Astrocyte of the hippocampus (primary cell): Measurements from ENCODE around the gene IFT43.

ENCODE experiments used
- DNase-seq: peaks from one replicate; pipeline ENCODE4 v3.0.0; 2011; ENCODE audit warnings: low read depth, low spot score

Gene IFT43

GRCh38 chr14:76015191-76015590, 29.6 kb downstream of the IFT43 start:
- peak; percentile 16 for DNase-seq

- peak; percentile 35 for DNase-seq
Measured at GRCh38 chr14:76015668-76016067, 30.1 kb downstream of the IFT43 start.

- DNase-seq: no peak
Measured at GRCh38 chr14:76019676-76020075, 34.1 kb downstream of the IFT43 start.

- DNase-seq: no peak
Measured at GRCh38 chr14:76022991-76023390, 37.4 kb downstream of the IFT43 start.

GRCh38 chr14:76023757-76024156, 38.2 kb downstream of the IFT43 start:
- DNase-seq: no peak

- DNase-seq: no peak
Measured at GRCh38 chr14:76024211-76024907, 38.8 kb downstream of the IFT43 start.

- no peak for DNase-seq
Measured at GRCh38 chr14:76034566-76034965, 49.0 kb downstream of the IFT43 start.

GRCh38 chr14:76040704-76041103, 55.1 kb downstream of the IFT43 start:
- no peak for DNase-seq

- DNase-seq: no peak
Measured at GRCh38 chr14:76045773-76046172, 60.2 kb downstream of the IFT43 start.

- no peak for DNase-seq
Measured at GRCh38 chr14:76050250-76050649, 64.7 kb downstream of the IFT43 start.

- peak; percentile 76 for DNase-seq
Measured at GRCh38 chr14:76050797-76051392, 65.3 kb downstream of the IFT43 start.

- no peak for DNase-seq
Measured at GRCh38 chr14:76051717-76052465, 66.3 kb downstream of the IFT43 start.

- DNase-seq: no peak
Measured at GRCh38 chr14:76053572-76054355, 68.2 kb downstream of the IFT43 start.

GRCh38 chr14:76055330-76055729, 69.8 kb downstream of the IFT43 start:
- DNase-seq: no peak

- DNase-seq: peak; percentile 7
Measured at GRCh38 chr14:76056128-76056527, 70.6 kb downstream of the IFT43 start.

GRCh38 chr14:76057914-76058313, 72.4 kb downstream of the IFT43 start:
- no peak for DNase-seq

GRCh38 chr14:76063327-76063726, 77.8 kb downstream of the IFT43 start:
- DNase-seq: no peak

GRCh38 chr14:76065519-76065918, 80.0 kb downstream of the IFT43 start:
- no peak for DNase-seq

GRCh38 chr14:76067536-76067935, 82.0 kb downstream of the IFT43 start:
- no peak for DNase-seq

- DNase-seq: no peak
Measured at GRCh38 chr14:76073717-76074116, 88.2 kb downstream of the IFT43 start.

- DNase-seq: no peak
Measured at GRCh38 chr14:76077340-76077739, 91.8 kb downstream of the IFT43 start.

- DNase-seq: no peak
Measured at GRCh38 chr14:76078501-76078900, 92.9 kb downstream of the IFT43 start.
